Gastroesophageal sphincter (tissue), 4 donors: ENCODE measurements around the gene KLHL40. TPM values are rescaled to one million over a fixed set of nuclear protein-coding genes. Genes with fewer than 3 reads are reported as not detected.

ENCODE experiments used
- ATAC-seq: fragments of 150-250 bp; one replicate; pipeline ENCODE4 v1.9.1; 2016; ENCODE audit warnings: mild to moderate bottlenecking, moderate library complexity
- H3K27ac ChIP-seq, 4 donors: fragments of 200-600 bp; sonication (generic) in 3 of 4; 1 replicate in 3 of 4; 2 replicates in 1 of 4; pipeline ENCODE4 v1.5.1; 2016 to 2019
- H3K27me3 ChIP-seq: fragments of 200-600 bp; sonication (generic); one replicate; pipeline ENCODE4 v1.5.1; 2019
- H3K36me3 ChIP-seq, 2 donors: fragments of 200-600 bp; sonication (generic); one replicate each; pipeline ENCODE4 v1.5.1; 2019; ENCODE audit warnings: control low read depth in 1 of 2
- H3K4me1 ChIP-seq, 3 donors: fragments of 200-600 bp; sonication (generic); 1 replicate in 2 of 3; 2 replicates in 1 of 3; pipeline ENCODE4 v1.5.1; 2016 to 2019; ENCODE audit warnings: control low read depth in 2 of 3
- H3K4me3 ChIP-seq, 2 donors: fragments of 200-600 bp; sonication (generic); one replicate each; pipeline ENCODE4 v1.5.1; 2019; ENCODE audit warnings: mild to moderate bottlenecking in 1 of 2, moderate library complexity in 1 of 2
- H3K9me3 ChIP-seq, 3 donors: fragments of 200-600 bp; sonication (generic); one replicate each; pipeline ENCODE4 v1.5.1; 2017 to 2019; ENCODE audit warnings: control low read depth in 2 of 3
- EP300 ChIP-seq: sonication (generic); formaldehyde crosslinking; IDR thresholded peaks from one replicate; pipeline ENCODE4 v1.6.1; 2017; ENCODE audit warnings: antibody characterized with exemption, mild to moderate bottlenecking
- POLR2A ChIP-seq, 2 donors: fragments of 450-650 bp; IDR thresholded peaks; one replicate each; pipeline ENCODE4 v1.6.1; 2017; ENCODE audit warnings: antibody characterized with exemption in 2 of 2, mild to moderate bottlenecking in 2 of 2, moderate library complexity in 1 of 2
- POLR2AphosphoS5 ChIP-seq: sonication (generic); formaldehyde crosslinking; IDR thresholded peaks from one replicate; pipeline ENCODE4 v1.6.1; 2017; ENCODE audit warnings: antibody characterized with exemption
- WGBS, 2 donors: methylation state at CpG; one replicate each; pipeline ENCODE4 v1.1.5; 2018; ENCODE audit warnings: low coverage in 1 of 2; 5-methylcytosine and 5-hydroxymethylcytosine counted together
- total RNA-seq, 4 donors: library from RNA; depleted of rRNA; stranded (reverse); fragments of >200 nt; gene quantifications; one replicate each; pipeline ENCODE4 v1.1.0, GENCODE V29; 2016
- TF ChIP-seq, protein P1 (sequence below), 4 experiments: fragments of 200-600 bp in 2 of 4; fragments of 450-650 bp in 2 of 4; sonication (generic) in 1 of 4; IDR thresholded peaks; one replicate each; pipeline ENCODE4 v1.5.1; 2017 to 2019; ENCODE audit warnings: antibody characterized with exemption in 4 of 4, mild to moderate bottlenecking in 2 of 4, moderate library complexity in 2 of 4

Gene KLHL40
- total RNA-seq, 4 donors from 2014 or later: not detected

DNA sequence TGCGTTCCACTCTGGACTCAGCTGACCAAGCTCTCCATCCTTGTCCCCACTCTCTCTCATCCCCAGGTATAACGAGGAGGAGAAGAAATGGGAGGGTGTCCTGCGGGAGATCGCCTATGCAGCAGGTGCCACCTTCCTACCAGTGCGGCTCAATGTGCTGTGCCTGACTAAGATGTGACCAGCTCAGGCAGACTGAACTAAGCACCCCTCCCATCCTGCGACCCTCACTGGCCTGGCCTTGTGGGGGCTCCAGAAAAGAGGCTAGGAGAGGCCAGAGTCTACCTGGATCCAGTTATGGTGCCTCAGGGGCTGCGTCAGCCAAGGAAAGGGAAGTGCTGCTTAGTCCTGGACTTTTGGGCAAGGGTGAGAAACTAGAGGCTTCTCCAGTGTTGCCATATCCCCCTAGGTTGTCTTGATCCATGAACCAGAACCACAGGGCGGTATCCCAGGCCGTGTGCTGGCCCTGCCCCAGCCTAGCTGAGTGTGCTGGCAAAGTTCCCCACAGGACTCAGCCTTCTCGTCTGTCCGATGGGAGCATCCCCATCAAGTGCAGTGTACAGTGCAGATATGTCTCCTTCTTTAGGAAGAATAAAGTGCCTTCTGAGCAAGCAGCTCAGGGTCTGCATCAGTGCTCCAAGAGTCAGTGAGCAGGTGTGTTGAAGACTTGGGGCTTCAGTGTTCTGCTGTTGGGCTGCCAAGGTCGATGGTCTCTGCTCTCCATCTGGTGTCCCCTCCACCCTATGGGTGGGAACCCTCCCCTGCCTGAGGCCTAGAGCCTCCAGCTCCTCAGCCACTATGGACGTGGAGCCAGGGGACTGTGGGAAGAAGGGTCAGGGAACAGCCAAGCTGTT is 6.7 kb downstream of the KLHL40 start:
- 60 to 77% methylated on average over 1 to 7 of the region's 13 CpGs for WGBS, 2 donors
- H3K9me3 ChIP-seq: no peaks in the 10 kb centered on the region
- TF ChIP-seq, protein P1, sequence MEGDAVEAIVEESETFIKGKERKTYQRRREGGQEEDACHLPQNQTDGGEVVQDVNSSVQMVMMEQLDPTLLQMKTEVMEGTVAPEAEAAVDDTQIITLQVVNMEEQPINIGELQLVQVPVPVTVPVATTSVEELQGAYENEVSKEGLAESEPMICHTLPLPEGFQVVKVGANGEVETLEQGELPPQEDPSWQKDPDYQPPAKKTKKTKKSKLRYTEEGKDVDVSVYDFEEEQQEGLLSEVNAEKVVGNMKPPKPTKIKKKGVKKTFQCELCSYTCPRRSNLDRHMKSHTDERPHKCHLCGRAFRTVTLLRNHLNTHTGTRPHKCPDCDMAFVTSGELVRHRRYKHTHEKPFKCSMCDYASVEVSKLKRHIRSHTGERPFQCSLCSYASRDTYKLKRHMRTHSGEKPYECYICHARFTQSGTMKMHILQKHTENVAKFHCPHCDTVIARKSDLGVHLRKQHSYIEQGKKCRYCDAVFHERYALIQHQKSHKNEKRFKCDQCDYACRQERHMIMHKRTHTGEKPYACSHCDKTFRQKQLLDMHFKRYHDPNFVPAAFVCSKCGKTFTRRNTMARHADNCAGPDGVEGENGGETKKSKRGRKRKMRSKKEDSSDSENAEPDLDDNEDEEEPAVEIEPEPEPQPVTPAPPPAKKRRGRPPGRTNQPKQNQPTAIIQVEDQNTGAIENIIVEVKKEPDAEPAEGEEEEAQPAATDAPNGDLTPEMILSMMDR (IDR thresholded peaks at IDR 0.05): no peak
- TF ChIP-seq POLR2AphosphoS5 (no peak), POLR2A (IDR thresholded peaks at IDR 0.05) (no peak), EP300 (no peak)
- H3K4me1 ChIP-seq: no peaks in the 10 kb centered on the region
- ATAC-seq: no peak
- peaks cover 4% of the 10 kb centered on the region for H3K27me3 ChIP-seq
- no peak overlapping the region for H3K4me3 ChIP-seq
- no peak overlapping the region for H3K27ac ChIP-seq
- H3K36me3 ChIP-seq: no peaks in the 10 kb centered on the region

DNA sequence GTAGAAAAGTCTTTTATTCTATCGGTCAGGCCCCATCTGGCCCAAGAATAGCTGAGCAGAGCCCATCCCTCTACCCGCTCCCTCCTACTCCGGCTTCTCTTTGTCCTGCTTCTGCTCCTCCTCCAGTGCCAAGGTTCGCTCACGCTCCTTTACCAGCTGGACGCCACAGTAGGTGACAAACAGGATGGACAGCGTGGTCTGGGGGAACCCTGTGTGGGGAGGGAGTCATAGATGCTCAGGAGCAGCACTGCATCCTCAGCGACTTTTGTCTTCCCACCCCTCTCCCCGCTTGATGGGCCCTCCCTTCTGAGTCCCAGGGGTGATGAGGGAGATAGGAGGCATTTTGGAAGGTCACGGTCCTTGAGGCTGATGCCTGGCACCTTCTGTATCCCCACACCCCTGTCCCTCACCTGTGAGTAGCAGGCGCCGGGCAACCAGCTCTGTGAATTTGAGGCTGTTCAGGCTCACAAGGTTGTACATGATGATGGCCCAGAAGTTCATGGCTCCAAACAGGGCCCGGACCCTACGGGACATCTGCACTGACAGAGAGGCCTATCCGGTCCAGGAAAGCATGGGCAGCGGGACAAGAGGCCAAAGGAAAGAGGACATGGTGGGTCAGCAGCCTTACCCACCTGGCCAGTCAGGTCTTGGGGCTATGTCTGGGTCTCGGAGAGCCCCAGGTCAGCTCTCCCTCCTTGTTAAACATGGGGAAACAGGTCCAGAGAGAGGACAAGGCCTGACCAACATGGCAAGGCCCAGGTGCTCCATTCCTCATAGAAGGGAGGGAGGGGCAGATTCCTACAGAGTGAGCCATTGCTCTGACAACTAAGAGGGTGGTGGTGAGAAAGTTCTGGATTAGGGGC is 7.6 kb downstream of the KLHL40 start:
- Histone ChIP-seq H3K36me3 (no peaks in the 10 kb centered on the region), H3K4me3 (no peak overlapping the region), H3K4me1 (no peaks in the 10 kb centered on the region), H3K27me3 (peaks cover 7% of the 10 kb centered on the region), H3K9me3 (no peaks in the 10 kb centered on the region), H3K27ac (no peak overlapping the region)
- ATAC-seq: no peak
- TF ChIP-seq, protein P1 (IDR thresholded peaks at IDR 0.05): no peak
- TF ChIP-seq EP300 (no peak), POLR2AphosphoS5 (no peak)
- WGBS, 2 donors: 93 to 94% methylated on average over 3 of the region's 17 CpGs

DNA sequence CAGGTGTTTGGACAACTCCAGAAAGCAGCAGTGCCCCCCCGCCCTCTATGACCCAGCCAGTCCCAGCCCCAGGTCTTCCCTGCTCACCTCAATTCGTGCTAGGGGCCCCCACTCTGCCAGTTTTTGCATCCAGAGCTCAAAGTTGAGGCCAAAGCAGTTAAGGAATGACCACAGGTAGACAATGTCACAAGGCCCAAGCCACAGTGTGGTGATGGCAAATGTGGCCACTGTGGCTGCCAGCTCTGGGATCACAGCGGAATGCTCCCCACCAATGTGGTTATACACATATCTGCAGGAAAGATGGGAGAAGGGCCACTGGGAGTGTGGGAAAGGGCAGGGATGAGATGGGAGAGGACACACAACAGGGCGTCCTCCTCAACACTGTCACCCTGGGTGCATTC is 8.2 kb downstream of the KLHL40 start:
- no peak overlapping the region for H3K4me3 ChIP-seq
- H3K9me3 ChIP-seq: no peaks in the 10 kb centered on the region
- ATAC-seq: no peak
- no peaks in the 10 kb centered on the region for H3K36me3 ChIP-seq
- no peak overlapping the region for H3K27ac ChIP-seq
- TF ChIP-seq, protein P1 (IDR thresholded peaks at IDR 0.05): no peak
- WGBS, 2 donors: 100% methylated on average over 2 of the region's 4 CpGs
- no peaks in the 10 kb centered on the region for H3K4me1 ChIP-seq
- H3K27me3 ChIP-seq: peaks cover 7% of the 10 kb centered on the region

DNA sequence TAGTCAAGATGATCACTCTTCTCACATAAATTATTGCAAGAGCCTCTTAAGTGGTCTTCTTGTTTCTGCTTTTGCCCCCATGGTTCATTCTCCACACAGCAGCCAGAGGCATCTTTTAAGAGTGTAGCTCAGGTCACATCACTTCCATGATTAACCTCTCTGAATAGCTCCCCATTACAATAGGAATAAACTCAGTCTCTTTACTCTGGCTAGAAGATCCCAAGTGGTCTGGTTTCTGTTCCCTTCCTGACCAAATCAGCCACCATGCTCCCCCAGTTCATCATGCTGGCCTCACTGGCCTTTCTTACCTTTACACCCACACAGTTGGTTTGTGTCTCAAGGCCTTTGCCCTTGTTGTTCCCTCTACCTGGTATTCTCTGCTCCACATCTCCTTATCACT is 9.0 kb downstream of the KLHL40 start:
- Histone ChIP-seq H3K4me1 (no peaks in the 10 kb centered on the region), H3K27ac (no peak overlapping the region), H3K36me3 (no peaks in the 10 kb centered on the region), H3K27me3 (peaks cover 7% of the 10 kb centered on the region), H3K4me3 (no peak overlapping the region), H3K9me3 (no peaks in the 10 kb centered on the region)
- no peak for ATAC-seq
- TF ChIP-seq, protein P1 (IDR thresholded peaks at IDR 0.05): no peak
- no peak for TF ChIP-seq POLR2AphosphoS5
